Hindlimb muscle (tissue), 1 donor: ENCODE results near the gene BAIAP3. TPM values are rescaled to one million over a fixed set of nuclear protein-coding genes. Genes with fewer than 3 reads are reported as not detected.

Source experiments
- DNase-seq: peaks from one replicate; pipeline ENCODE4 v3.0.0-alpha.2; 2013
- polyA plus RNA-seq: library from polyadenylated mRNA; unstranded; fragments of 120-200 nt; gene quantifications from one replicate; pipeline ENCODE4 v1.2.1, GENCODE V29; 2013; ENCODE audit not compliant: insufficient read length

BAIAP3 gene
- polyA plus RNA-seq, 1 donor: 0.72 TPM

DNA sequence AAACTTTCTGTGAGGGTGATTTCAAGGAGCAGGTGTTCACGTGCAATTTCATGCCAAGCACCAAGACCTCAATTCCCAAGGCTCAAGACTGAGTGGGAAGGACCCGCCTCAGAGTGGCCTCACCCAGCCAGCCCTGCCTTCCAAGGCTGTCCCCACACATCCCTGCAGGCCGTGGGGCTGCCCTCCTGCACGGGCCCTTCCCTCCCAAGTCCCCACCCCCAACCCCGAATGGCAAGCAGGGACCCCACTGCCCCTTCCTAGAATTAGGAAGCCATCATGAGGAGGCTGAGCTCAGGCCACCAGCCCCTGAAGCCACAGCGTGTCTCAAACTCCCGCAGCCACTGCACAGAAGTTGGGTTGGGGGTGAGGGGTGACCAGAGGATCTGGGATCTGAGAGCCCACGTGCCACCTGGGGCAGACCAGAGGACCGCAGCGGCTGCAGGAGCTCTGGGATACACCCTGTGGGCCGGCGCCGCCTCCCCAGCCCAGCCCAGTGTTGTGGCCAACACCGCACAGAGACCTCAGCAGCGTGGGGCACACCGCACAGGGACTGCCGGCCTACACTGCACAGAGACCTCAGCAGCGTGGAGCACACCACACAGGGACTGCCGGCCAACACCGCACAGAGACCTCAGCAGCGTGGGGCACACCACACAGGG lies 39.0 kb downstream of the BAIAP3 start:
- DNase-seq: no peak

DNA sequence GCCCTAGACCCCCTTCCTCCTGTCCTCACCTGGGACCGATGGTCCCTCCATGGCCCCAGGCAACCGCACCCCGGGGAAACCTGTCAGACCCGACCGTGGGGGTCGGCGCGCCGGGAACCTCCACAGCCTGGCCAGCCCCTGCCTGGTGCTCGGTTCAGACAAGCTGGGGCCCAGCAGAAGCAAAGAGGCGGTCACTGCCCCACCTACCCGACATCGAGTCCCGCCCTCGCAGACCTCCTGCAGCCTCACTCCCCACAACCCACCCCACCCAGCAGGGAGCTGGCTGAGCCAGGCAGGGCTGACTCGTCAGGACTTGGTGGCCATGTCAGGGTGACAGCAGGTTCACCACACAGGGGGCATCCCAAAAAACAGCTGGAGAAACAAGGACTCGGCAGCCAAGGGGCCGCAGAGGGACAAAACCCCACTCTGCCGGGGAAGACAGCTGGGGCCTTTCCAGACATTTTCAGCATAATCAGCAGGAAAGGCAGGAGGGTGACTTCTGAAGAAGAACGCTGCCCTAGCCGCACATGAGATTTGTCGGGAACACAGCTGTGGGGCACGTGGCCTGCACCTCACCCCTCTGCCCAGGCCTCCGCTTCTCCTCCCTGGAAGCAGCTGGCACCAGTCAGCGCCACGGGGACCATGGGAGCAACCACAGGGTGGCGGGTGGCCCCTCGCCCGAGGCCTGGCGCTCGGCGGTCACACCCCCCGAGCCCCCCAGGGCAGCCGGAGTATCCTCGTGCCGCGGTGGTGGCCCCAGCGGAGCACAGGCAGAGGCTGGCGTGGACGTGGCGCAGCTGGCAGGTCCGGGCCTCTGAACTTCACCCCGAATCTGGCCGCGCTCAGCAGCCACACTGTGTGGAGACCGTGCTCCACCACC lies 41.2 kb downstream of the BAIAP3 start:
- DNase-seq: no peak

DNA sequence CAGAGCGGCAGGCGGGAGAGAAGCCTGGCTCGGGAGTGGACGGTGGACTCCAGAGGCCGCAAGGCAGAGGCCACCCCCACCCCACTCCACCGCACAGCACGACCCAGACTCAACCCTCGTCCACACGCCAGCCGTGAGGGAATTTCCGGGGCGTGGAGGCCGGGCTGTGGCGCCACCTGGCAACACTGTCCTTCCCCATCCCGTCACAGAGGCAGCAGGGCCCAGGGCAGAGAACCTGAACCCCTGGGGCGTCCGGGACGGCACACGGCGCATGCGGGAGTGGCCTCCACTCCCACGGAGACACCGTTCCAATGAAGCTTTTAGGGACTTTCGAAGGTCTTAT lies 41.8 kb downstream of the BAIAP3 start:
- no peak for DNase-seq

DNA sequence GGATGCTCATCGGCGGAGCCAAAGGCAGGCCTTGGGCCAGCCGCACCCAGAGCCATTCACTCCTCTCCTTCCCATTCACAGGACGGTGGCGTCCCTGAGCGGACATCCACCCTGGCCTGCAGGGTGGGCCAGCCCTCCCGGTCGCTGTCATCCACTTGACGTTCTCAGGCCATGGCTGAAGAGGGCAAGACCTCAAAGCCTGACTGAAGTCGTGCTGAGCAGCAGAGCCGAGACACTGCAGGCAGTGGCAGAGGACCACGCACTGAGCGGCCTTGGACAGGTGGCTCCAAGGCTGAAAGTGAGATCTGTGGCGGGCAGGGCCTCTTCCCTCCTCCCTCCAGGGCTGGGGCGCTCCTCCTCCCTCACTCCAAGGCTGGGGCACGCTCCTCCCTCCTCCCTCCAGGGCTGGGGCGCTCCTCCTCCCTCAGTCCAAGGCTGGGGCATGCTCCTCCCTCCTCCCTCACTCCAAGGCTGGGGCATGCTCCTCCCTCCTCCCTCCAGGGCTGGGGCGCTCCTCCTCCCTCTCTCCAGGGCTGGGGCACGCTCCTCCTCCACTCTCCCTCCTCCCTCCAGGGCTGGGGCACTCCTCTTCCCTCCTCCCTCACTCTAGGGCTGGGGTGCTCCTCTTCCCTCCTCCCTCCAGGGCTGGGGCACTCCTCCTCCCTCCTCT lies 42.4 kb downstream of the BAIAP3 start:
- no peak for DNase-seq

DNA sequence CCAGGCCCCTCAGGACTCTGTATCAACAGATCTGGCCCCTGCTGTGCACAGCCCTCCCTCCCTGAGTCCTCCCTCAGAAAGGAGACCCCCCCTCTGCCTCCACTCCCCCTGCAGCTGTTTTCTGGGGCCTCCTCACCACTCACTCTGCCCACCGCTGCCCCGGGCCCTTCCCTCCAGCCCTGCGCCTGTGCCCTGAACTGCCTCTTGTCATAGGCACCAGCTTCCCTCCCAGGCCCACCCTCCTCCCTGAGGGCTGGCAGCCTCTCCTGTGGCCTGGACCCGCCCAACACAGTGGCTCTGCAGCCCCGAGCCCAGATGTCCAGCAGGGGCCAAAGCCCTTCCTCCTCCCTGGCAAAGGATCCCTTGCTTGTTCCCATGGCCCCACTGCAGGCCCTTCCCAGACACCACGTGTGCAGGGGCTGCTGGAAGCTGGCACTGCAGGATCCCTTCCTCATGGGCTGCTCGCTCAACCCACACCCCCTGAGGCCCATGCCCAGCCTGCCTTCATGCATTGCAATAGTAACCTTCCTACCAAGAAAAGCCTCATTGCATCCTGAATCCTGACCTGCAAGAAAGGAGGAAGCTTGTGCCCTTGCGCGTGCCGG lies 44.1 kb downstream of the BAIAP3 start:
- DNase-seq: no peak

DNA sequence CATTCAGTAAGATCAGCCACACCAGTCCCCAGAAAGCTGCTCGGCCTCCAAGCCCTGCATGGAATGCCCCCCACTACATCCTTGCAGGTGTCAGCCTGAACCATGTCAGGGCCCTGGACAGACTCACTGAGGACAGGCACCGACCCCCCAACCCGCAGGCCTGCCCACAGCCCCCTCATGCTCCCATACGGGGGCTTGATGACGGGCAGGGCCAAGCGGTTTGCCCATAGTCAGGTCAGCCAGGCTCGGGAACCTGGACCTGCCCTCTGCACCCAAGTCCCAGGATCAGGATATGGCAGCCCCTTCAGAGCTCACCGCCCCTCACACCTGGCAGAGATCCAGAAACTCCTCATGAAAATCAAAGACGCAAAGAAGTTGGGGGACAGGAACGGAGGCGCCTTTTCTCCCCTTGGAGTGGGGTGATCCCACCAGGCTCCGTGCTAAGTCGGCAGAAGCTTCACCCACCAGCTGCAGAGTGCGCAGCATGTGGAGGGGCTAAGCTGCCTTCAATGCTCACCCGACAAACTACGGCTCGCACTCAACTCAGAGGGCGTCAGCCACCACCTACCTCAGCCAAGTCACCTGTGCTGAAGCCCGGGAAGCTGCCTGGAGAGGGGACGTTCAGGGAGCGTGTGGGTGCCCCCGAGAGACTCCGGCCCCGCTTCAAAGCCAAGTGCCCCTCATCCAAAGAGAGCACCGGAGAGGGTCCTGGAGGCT lies 44.8 kb downstream of the BAIAP3 start:
- no peak for DNase-seq

DNA sequence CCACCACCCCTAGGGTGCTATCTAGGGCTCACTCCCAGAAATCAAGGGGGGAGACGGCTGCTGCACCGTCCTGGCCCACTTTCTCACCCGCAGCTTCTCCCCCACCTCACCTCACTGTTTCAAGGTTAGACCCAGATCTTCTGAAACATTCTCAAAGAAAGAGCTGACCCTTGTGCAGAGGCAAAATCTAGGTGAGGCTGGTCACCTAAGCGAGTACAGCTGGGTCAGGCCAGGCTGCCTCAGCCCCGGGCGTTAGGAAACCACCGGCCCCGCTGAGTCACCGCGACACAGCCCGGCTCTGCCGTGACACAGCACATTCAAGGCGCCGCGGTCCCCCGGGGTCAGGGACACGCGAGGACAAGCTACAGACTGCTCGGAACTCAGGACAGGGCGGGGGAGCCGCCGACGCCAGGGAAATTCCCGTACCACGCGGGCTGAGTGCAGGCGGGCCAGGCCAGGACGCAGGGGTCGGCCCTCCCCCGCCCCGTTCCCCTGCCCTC lies 45.4 kb downstream of the BAIAP3 start:
- DNase-seq: peak; percentile 56

DNA sequence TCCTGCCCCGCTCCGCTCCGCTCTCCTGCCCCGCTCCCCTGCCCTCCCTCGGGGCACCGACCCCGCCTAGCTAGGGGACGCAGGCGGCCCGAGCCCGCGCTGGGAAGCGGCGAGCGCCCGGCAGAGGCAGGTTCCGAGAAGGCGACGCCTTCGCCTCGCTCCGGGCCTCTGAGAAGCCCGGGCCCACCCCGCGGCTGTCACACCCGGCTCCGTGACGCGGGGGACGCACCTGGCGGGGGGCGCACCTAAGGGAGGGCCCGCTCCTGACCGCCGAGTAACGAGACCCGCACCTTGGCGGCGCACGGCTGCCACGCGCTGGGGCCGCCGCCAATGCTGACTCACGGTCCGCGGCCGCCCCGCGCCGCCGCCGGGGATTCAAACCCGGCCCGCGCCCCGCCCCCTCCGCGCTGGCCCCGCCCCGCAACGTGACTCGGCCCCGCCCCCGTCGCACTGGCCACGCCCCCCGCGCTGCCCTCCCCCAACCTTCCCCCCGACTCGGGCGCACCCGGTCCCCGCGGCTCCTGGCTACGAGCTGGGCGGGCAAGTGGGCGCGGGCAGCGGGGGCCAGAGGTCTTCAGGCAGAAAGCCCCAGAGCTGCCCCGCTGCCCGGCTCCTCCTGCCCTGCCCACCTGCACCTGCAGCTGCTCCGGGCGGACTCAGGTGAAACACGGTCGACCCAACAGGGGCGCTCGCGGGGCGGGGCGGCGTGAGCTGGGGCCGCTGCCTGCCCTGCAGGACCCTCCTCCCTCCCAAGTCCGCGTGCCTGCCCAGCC lies 46.0 kb downstream of the BAIAP3 start:
- DNase-seq: peak; percentile 31

DNA sequence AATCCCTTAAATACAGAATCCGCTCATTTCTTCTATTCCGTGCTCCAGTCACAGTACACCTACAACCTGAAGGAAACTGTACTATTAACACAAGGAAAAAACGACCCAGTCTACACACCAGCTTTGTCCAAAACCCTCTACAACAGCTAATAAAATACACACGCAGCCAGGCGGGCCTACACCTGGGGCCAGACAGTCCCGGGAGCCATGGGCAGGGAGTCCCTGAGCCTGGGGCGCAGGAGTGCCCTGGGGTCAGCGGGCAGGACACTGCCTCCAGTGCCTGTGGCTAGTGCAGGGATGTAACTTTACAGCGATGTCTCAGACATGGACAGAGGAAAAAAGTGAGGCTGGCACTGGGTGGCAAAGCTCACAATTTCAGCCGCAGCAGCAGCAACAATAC lies 46.8 kb downstream of the BAIAP3 start:
- no peak for DNase-seq

DNA sequence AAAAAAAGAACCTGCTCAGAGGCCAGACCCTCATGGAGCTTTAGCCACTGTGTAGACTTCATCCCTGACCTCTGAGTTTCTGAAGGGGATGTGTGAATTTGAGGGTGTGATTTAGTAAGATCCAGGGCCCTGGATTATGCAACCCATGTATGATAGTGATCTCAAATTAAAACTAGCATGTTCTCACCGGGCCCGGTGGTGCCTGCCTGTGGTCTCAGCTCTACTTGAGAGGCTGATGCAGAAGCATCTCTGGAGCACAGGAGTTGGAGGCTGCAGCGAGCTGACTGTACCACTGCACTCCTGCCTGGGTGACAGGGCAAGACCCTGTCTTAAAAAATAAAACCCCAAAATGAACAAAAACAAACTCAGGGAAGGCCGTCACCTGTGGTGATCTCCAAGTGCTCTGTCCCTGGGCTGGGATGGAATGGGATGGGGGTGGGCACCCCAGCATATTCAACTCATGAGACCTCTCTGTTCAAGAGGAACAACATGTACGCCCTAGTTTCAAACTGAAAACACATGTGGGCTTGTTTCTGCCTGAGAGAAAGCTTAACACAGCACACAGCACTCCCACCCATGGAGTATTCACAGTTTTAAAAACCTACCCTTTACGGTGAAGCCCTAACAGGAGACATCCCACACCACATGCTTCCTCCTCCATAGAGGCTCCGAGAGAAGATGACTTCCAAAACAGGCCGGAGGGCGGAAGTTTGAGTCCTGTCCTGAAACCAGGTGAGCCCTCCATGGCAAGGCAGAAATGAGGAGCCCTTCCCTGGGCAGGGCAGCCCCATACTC lies 48.4 kb downstream of the BAIAP3 start:
- no peak for DNase-seq

DNA sequence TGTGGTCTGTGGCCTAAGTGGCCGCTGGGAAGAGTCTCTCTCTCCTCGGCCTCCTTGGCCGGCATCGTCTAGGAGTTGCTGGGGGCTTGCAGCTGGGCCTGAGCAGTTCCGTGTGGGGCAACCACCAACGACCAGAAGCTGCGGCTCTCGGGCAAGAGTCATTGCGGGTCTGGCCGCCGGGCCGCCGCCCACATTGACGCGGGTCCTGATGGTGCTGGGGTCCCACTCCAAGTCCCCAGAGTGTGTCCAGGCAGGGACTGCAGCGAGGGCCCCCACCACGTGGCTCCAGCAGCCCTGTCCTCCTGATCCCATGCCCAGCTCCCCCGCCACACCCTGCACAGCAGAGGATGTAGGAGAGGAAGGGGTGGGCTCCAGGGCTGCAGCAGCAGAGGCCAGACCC lies 50.1 kb downstream of the BAIAP3 start:
- no peak for DNase-seq

DNA sequence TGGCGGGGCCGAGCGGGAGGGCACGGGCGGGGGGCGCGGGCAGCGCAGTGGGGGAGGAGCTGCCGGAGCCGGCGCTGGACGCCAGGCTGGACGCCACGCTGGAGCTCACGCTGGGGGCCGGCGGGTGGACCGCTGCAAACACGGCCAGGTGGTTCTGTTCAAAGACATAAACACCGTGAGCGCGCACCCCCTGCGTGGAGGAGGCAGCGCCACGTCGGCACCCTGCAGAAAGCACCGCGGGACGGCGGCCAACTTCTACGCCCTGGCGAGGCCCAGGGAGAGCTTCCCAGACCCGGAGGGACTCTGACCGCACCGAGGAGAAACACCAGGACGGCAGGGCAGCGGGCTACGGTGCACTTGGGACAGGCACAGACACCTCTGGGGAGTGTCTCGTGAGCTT lies 51.8 kb downstream of the BAIAP3 start:
- no peak for DNase-seq

DNA sequence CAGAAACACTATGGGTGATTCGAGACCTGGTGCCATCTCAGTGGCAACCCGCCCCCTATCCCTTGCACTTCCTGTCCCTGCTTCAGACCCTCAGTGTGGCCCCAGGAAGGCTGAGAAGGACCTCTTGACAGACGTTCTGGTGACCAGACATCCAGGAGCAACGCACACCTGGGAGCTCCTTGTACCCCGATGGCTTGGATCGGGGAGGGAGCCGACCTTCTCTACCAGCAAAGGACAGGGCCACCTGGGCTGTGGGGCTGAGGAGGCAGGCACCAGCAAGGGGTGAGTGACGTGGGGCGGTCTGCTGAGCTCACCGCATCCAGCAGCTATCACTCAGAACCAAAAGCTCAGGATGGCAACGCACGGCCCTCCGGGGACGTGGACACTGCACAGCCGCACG lies 53.9 kb downstream of the BAIAP3 start:
- DNase-seq: no peak

DNA sequence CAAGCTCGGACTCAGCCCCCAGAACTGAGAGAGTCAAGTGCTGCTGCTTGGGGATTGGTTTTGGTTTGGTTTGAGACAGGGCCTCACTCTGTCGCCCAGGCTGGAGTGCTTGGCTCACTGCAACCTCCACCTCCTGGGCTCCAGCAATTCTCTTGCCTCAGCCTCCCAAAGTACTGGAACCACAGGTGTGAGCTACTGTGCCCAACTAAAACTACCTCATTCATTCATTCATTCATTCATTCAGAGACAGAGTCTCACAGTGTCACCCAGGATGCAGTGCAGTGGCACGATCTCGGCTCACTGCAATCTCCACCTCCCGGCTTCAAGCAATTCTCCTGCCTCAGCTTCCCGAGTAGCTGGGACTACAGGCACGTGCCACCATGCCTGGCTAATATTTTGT lies 56.3 kb downstream of the BAIAP3 start:
- DNase-seq: no peak

DNA sequence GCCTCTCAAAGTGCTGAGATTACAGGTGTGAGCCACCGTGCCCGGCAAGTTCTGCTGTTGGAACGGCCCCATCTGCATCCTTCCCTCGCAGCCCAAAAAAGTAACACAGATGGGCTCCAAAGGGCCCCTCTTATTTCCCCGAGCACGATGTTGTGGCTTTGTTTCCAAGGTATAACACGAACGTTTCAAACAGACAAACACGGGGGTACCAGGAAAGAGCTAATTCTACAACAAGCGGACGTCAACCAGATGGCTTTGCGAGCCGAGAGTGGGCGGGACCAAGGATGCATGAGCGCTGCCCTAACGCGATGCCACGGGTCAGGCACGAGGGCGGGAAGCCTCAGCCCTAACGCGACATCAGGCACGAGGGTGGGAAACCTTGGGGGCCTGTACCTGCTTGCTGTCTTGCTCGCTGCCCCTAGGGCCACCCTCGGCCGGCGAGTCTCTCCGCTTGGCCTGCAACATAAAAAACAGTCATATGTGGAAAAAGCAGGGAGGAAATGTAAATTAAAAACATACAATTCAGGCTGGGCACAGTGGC lies 56.9 kb downstream of the BAIAP3 start:
- no peak for DNase-seq

DNA sequence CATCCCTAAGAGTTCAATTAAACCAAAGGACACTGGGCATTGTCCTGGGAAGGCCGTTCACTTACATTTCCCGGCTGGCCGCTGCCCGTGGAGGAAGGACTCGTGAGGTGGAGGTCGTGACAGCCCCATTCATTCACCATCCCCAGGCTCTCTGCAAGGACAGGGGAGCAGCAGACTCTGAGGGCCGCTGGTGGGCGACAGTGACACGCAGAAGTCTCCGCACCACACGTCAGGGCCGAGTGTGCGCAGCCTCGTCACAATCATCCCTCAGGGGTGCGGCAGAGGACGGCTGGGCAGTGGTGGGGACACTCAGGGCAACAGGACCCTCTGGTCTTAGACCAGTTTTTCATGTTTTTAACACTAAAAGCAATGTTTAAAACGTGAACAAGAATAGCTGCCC lies 59.4 kb downstream of the BAIAP3 start:
- DNase-seq: no peak

DNA sequence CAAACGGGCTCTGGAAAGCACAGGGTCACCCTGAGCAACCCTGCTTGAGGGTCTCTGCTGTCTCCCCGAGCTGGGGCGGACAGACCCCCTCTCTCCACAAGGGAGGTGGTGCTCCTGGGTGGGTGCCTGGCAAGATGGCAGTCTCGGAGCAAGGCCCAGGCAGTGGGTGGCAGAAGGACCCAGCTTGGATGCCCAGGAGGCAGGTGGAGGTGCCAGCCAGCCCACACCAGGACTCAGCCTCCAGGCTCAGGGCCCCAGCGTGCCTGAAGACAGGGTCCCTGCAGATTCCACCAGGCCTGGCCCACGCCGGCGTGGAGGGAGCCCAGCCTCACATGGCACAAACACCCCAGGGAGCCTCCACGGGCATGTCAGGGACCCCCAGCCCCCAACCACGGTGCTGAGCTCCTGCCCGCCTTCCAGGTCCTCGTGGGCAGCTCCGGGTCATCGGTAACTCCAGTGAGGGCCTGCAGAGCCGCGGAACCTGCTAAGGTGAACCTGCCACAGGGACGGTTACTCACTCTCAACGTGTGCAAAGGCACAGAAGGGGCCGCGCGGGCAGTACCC lies 60.2 kb downstream of the BAIAP3 start:
- no peak for DNase-seq

DNA sequence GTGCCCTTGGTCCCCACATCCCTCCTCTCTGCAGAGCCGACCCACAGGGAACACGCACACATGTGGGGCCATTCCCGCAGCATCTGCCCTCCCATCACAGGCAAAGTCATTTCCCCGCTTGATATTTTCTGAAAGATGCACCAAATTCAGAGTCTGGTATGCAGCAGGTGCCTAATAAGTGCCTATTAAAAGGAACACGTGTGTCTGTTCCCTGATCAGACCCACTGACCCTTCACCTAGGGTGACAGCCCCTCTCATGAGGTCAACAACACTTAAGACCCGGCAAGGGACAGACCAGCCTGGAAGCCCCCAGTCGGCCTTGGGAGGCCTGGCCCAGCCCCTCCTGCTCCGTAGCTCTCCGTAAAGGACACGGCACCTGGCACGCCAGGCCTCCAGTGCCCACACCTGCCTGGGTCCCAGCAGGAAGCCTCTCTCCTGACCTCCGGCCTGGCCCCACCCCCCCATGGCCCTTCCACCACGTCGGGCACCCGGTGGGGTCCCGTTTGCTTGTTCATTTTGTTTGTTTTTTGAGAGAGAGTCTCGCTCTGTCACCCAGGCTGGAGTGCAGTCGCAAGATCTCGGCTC lies 61.0 kb downstream of the BAIAP3 start:
- no peak for DNase-seq

DNA sequence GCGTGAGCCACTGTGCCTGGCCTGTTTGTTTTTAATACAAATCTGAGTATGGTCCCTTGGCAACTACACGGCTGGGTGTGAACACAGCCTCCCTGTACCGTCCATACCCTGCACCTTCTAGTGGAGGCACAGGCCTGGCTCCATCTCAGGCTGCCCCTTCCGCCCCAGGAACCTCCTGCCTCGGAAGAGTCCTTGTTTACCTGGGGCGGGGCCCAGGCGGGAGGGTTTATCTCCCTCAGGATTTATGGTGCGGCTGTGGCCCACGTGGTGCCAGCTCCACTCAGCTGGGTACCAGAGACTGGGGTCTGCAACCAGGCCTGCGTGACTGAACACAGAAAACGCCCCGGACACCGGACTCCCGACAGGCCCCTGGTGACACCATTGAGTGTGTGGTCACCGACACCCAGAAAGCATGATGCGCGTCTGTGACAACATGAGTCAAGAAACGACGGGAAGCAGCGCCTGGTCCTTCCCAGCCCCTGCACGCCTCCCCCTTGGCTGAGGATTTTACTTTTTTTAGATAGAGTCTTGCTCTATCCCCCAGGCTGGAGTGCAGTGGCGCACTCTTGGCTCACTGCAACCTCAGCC lies 62.1 kb downstream of the BAIAP3 start:
- no peak for DNase-seq
